ENCODE measurements around the gene PEPD. TPM values are rescaled to one million over a fixed set of nuclear protein-coding genes. Genes with fewer than 3 reads are reported as not detected.

Gene PEPD
- total RNA-seq, 2 donors from 2014 or later = 74.0 to 89.9 TPM

DNA sequence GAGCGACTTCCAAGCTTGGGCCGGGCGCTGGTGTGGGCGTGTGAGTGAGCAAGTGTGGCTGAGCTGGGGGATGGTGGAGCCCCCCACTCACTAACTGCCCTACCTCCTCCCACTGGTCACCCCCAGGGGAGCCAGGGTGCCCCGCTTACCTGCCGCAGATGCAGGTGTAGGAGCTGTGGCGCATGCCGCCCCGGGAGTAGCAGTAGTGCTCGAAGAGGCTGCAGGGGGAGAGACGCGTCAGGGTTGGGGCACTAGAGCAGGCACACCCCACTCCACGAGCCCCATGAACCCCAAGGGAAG is 108.2 kb downstream of the PEPD start:
- Histone ChIP-seq H3K9me3 (no peaks in the 10 kb centered on the region), H3K27ac (no peak overlapping the region), H3K4me1 (replicated peaks) (no peaks in the 10 kb centered on the region), H3K36me3 (no peaks in the 10 kb centered on the region), H3K4me3 (no peak overlapping the region), H3K27me3 (replicated peaks; ENCODE audit: insufficient read depth) (no peaks in the 10 kb centered on the region)
- TF ChIP-seq POLR2A (IDR thresholded peaks at IDR 0.05) (no peak), POLR2AphosphoS5 (IDR thresholded peaks at IDR 0.05) (no peak)
- TF ChIP-seq, protein P1, sequence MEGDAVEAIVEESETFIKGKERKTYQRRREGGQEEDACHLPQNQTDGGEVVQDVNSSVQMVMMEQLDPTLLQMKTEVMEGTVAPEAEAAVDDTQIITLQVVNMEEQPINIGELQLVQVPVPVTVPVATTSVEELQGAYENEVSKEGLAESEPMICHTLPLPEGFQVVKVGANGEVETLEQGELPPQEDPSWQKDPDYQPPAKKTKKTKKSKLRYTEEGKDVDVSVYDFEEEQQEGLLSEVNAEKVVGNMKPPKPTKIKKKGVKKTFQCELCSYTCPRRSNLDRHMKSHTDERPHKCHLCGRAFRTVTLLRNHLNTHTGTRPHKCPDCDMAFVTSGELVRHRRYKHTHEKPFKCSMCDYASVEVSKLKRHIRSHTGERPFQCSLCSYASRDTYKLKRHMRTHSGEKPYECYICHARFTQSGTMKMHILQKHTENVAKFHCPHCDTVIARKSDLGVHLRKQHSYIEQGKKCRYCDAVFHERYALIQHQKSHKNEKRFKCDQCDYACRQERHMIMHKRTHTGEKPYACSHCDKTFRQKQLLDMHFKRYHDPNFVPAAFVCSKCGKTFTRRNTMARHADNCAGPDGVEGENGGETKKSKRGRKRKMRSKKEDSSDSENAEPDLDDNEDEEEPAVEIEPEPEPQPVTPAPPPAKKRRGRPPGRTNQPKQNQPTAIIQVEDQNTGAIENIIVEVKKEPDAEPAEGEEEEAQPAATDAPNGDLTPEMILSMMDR (IDR thresholded peaks at IDR 0.05) = no peak
- DNase-seq (ENCODE audit: low spot score) = no peak
- intact Hi-C loops (cut with DNase I) = no loop called here
- WGBS = 93% methylated on average over 12 of the region's 13 CpGs

DNA sequence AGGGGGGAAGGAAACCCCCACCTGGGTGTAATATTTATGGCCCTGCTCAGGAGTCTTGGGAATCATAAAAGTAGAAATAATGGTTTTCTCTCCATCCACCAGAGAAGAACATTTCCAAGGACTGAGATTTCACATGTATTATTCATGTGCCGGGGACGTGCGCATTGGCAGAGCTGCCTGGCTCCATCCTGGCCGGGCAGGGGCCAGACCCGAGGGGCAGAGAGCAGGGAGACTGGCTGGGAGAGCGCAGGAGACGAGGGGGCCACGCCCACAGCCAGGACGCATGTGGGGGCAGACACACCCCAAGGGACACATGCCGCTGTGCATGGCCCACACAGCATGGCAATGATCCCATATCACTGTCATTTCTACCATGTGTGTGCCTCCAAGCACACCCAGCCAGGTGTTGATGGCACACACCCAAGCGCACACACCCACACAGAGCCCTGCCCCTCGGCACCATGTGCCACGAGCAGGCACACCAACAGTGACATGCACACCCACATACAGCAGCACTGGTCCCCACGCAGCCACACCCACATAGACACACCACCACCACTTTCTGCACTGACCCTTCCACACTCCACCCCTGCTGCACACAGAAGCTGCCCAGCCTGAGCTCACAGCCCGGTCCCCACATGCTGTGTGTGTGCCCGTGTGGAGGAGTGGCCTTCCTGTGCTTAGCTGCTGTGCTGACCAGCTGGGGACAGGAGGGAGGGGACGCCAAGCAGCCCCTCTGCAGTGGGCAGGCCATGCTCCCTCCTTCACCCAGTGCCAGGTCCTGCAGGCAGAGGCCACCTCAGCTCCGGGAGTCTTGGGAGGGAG is 108.8 kb downstream of the PEPD start:
- Histone ChIP-seq H3K36me3 (no peaks in the 10 kb centered on the region), H3K27me3 (replicated peaks; ENCODE audit: insufficient read depth) (no peaks in the 10 kb centered on the region), H3K4me3 (no peak overlapping the region), H3K4me1 (replicated peaks) (no peaks in the 10 kb centered on the region), H3K27ac (no peak overlapping the region), H3K9me3 (no peaks in the 10 kb centered on the region)
- no peak for TF ChIP-seq POLR2AphosphoS5 (IDR thresholded peaks at IDR 0.05)
- TF ChIP-seq, protein P1 (IDR thresholded peaks at IDR 0.05) = no peak
- no peak for TF ChIP-seq POLR2A (IDR thresholded peaks at IDR 0.05)
- DNase-seq (ENCODE audit: low spot score) = no peak
- intact Hi-C loops (cut with DNase I) = no loop called here
- WGBS = 72% methylated on average over 14 of the region's 18 CpGs

DNA sequence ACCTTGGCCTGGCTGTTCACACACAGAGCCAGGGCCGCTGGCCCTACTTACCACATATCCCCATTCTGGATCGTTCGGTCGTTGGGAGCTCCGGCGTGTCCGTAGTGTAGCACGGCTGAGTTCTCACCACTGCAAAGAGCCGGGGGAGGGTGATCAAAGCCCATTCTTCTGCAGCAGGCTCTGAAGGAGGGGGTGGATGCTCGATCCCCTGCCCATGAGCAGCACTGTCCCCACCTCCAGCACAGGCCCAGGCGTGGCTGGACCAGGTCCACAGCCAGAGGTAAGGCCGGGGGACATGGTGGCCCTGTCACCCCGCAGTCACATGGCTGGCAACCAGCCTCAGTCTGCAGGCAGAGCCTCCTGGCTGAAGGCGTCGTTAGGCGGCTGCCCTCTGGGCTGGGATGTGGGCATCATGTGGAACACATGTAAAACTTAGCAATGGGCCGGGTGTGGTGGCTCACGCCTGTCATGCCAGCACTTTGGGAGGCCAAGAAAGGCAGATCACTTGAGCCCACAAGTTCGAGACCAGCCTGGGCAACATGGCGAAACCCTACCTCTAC is 109.9 kb downstream of the PEPD start:
- Histone ChIP-seq H3K4me1 (replicated peaks) (no peaks in the 10 kb centered on the region), H3K27me3 (replicated peaks; ENCODE audit: insufficient read depth) (no peaks in the 10 kb centered on the region), H3K27ac (no peak overlapping the region), H3K36me3 (no peaks in the 10 kb centered on the region), H3K9me3 (no peaks in the 10 kb centered on the region), H3K4me3 (no peak overlapping the region)
- 89% methylated on average over 20 of the region's 20 CpGs for WGBS
- TF ChIP-seq, protein P1 (IDR thresholded peaks at IDR 0.05) = no peak
- TF ChIP-seq POLR2A (IDR thresholded peaks at IDR 0.05) = no peak
- TF ChIP-seq POLR2AphosphoS5 (IDR thresholded peaks at IDR 0.05) = no peak
- DNase-seq (ENCODE audit: low spot score) = no peak
- intact Hi-C loops (cut with DNase I) = no loop called here

DNA sequence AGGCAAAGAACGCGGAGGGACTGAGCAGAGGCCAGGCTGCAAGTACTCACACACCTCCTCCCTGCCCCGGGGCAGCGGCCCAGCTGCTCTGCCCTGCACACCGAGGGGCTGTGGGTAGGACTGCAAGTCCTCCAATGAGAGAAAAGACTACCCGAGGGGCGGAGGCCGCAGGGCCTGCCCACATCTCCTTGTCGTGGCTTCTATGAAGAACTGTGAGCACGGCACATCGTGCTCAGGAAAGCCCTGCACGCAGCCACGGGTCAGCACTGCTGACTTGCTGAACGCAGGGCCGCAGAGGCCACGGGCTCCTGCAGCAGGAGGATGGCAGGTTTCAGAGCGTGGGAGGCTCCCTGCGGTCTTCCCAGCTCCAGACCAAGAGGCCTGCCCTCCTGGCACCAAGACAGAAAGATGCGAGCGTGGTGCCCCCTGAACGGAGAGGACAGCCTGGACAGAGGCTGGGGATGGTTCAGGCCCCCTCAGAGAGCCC is 110.6 kb downstream of the PEPD start:
- 77% methylated on average over 15 of the region's 21 CpGs for WGBS
- Histone ChIP-seq H3K4me1 (replicated peaks) (no peaks in the 10 kb centered on the region), H3K4me3 (no peak overlapping the region), H3K27me3 (replicated peaks; ENCODE audit: insufficient read depth) (no peaks in the 10 kb centered on the region), H3K36me3 (no peaks in the 10 kb centered on the region), H3K9me3 (no peaks in the 10 kb centered on the region), H3K27ac (no peak overlapping the region)
- TF ChIP-seq POLR2AphosphoS5 (IDR thresholded peaks at IDR 0.05) (no peak), POLR2A (IDR thresholded peaks at IDR 0.05) (no peak)
- TF ChIP-seq, protein P1 (IDR thresholded peaks at IDR 0.05) = no peak
- intact Hi-C loops (cut with DNase I) = no loop called here
- no peak for DNase-seq (ENCODE audit: low spot score)
